ENCODE results near the gene ZBTB12. TPM values are rescaled to one million over a fixed set of nuclear protein-coding genes. Genes with fewer than 3 reads are reported as not detected.

Gene ZBTB12, protein sequence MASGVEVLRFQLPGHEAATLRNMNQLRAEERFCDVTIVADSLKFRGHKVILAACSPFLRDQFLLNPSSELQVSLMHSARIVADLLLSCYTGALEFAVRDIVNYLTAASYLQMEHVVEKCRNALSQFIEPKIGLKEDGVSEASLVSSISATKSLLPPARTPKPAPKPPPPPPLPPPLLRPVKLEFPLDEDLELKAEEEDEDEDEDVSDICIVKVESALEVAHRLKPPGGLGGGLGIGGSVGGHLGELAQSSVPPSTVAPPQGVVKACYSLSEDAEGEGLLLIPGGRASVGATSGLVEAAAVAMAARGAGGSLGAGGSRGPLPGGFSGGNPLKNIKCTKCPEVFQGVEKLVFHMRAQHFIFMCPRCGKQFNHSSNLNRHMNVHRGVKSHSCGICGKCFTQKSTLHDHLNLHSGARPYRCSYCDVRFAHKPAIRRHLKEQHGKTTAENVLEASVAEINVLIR
- 1 to 10 TPM in 4 of 5 experiments, under 1 TPM in 1; 0.77 to 4.5 (median 2.5) TPM for total RNA-seq
- under 1 TPM in 1 of 2 donors, not detected in 1; 0.09 TPM for polyA plus RNA-seq
- 1.3 reads per million, percentile 2 among the genes with 10 or more reads in this experiment for total RNA-seq

GRCh38 chr6:31901953-31902643 is at the start of gene ZBTB12:
ZBTB12 (minus strand) TSS chr6:31902086; CDS start chr6:31901305, 781 bp downstream.
- peak; percentile 76 to 90 (median 84) for DNase-seq
- H3K4me1 Mint-ChIP-seq: peaks cover 18 to 34% (median 32%) of the 10 kb centered on the region in 7 donors
- peak within 1 kb of the TSS; percentile 81 to 96 (median 88) for H3K4me3 Mint-ChIP-seq
- peak within 1 kb of the TSS; percentile 75 to 94 (median 86) for H3K27ac Mint-ChIP-seq
- intact Hi-C loops (cut with micrococcal nuclease): loop anchor here in 1 of 2 donors (1.0 kb wide), 2 partner anchors 57 to 68 kb away; partner anchors contain the start of gene SKIC2
- POLR2A ChIA-PET: interaction anchor here (0.6 to 1.7 kb wide), 11 partner anchors 12 to 1069 kb away, joined by 3 to 7 read pairs (median 4); partner anchors contain the start of genes DDX39B, DXO, GPANK1 and NELFE
- ATAC-seq: peak; percentile 76
- peaks cover 0 to 7% (median 0%) of the 10 kb centered on the region in 5 donors for H3K36me3 Mint-ChIP-seq
- Histone ChIP-seq H3K4me3 (ENCODE audit: low read length) (peak within 1 kb of the TSS; percentile 80), H3K36me3 (ENCODE audit: control insufficient read depth in 2 of 3, insufficient read depth in 3 of 3, low read length in 3 of 3) (peaks cover 0 to 6% (median 0%) of the 10 kb centered on the region in 3 experiments), H3K27ac (ENCODE audit: low read depth, low read length) (peak within 1 kb of the TSS; percentile 83), H3K4me1 (ENCODE audit: control insufficient read depth in 2 of 2, insufficient read depth in 2 of 2, low read length in 2 of 2) (peaks cover 12 to 16% of the 10 kb centered on the region in 2 donors), H3K27me3 (ENCODE audit: control insufficient read depth in 2 of 2, insufficient read depth in 2 of 2, low read length in 2 of 2) (no peaks in the 10 kb centered on the region), H3K9me3 (ENCODE audit: control insufficient read depth in 2 of 3, low read length in 3 of 3) (no peaks in the 10 kb centered on the region)
- CTCF ChIA-PET: interaction anchor here (0.6 kb wide), 2 partner anchors 40 to 353 kb away, joined by 3 read pairs; no protein-coding TSS in a partner anchor
- peaks cover 0 to 11% (median 0%) of the 10 kb centered on the region in 5 donors for H3K27me3 Mint-ChIP-seq
- peaks cover 0 to 3% (median 0%) of the 10 kb centered on the region in 11 donors for H3K9me3 Mint-ChIP-seq

- peaks cover 11 to 23% (median 17%) of the 10 kb centered on the region in 5 donors for H3K36me3 Mint-ChIP-seq
- ChIA-PET CTCF (interaction anchor here (0.6 to 0.9 kb wide), 3 partner anchors 10 to 202 kb away, joined by 3 to 7 read pairs (median 4); no protein-coding TSS in a partner anchor), POLR2A (interaction anchor here (0.7 kb wide), 2 partner anchors 9 to 59 kb away, joined by 3 to 4 read pairs; partner anchors contain the start of gene SKIC2)
- peaks cover 0 to 4% (median 0%) of the 10 kb centered on the region in 5 donors for H3K27me3 Mint-ChIP-seq
- ATAC-seq: no peak
- H3K4me3 Mint-ChIP-seq: no peak overlapping the region
- Histone ChIP-seq H3K27me3 (ENCODE audit: control insufficient read depth in 2 of 2, insufficient read depth in 2 of 2, low read length in 2 of 2) (no peaks in the 10 kb centered on the region), H3K9me3 (ENCODE audit: control insufficient read depth in 2 of 3, low read length in 3 of 3) (no peaks in the 10 kb centered on the region), H3K36me3 (ENCODE audit: control insufficient read depth in 2 of 3, insufficient read depth in 3 of 3, low read length in 3 of 3) (peaks cover 11 to 47% (median 20%) of the 10 kb centered on the region in 3 experiments), H3K4me3 (ENCODE audit: low read length) (no peak overlapping the region), H3K4me1 (ENCODE audit: control insufficient read depth in 2 of 2, insufficient read depth in 2 of 2, low read length in 2 of 2) (no peaks in the 10 kb centered on the region), H3K27ac (ENCODE audit: low read depth, low read length) (no peak overlapping the region)
- no peak for DNase-seq
- peak overlapping the region in 6 of 9 donors; percentile 1 to 74 (median 24) for H3K27ac Mint-ChIP-seq
- no peaks in the 10 kb centered on the region for H3K9me3 Mint-ChIP-seq
- peaks cover 0 to 5% (median 0%) of the 10 kb centered on the region in 7 donors for H3K4me1 Mint-ChIP-seq
- intact Hi-C loops (cut with micrococcal nuclease): no loop called here
Measured at GRCh38 chr6:31949926-31950548, 48.2 kb upstream of the ZBTB12 start.

GRCh38 chr6:31948753-31949413 is 47.0 kb upstream of the ZBTB12 start:
- no peaks in the 10 kb centered on the region for H3K4me1 ChIP-seq (ENCODE audit: control insufficient read depth in 2 of 2, insufficient read depth in 2 of 2, low read length in 2 of 2)
- H3K9me3 Mint-ChIP-seq: no peaks in the 10 kb centered on the region
- intact Hi-C loops (cut with micrococcal nuclease): no loop called here
- peak; percentile 45 for ATAC-seq
- H3K36me3 ChIP-seq (ENCODE audit: control insufficient read depth in 2 of 3, insufficient read depth in 3 of 3, low read length in 3 of 3): peaks cover 5 to 35% (median 11%) of the 10 kb centered on the region in 3 experiments
- ChIA-PET POLR2A (no interaction called here), CTCF (no interaction called here)
- peaks cover 0 to 4% (median 0%) of the 10 kb centered on the region in 5 donors for H3K27me3 Mint-ChIP-seq
- no peaks in the 10 kb centered on the region for H3K27me3 ChIP-seq (ENCODE audit: control insufficient read depth in 2 of 2, insufficient read depth in 2 of 2, low read length in 2 of 2)
- peak overlapping the region; percentile 20 for H3K27ac ChIP-seq (ENCODE audit: low read depth, low read length)
- H3K4me3 Mint-ChIP-seq: no peak overlapping the region
- peaks cover 0 to 5% (median 0%) of the 10 kb centered on the region in 7 donors for H3K4me1 Mint-ChIP-seq
- peaks cover 3 to 11% (median 9%) of the 10 kb centered on the region in 5 donors for H3K36me3 Mint-ChIP-seq
- no peak for DNase-seq
- no peaks in the 10 kb centered on the region for H3K9me3 ChIP-seq (ENCODE audit: control insufficient read depth in 2 of 3, low read length in 3 of 3)
- H3K4me3 ChIP-seq (ENCODE audit: low read length): no peak overlapping the region
- peak overlapping the region in 8 of 9 donors; percentile 4 to 74 (median 57) for H3K27ac Mint-ChIP-seq

- Mint-ChIP-seq H3K4me3 (no peak overlapping the region), H3K9me3 (no peaks in the 10 kb centered on the region), H3K4me1 (peaks cover 0 to 5% (median 0%) of the 10 kb centered on the region in 7 donors), H3K27ac (peak overlapping the region in 4 of 9 donors; percentile 36 to 83 (median 70)), H3K36me3 (peaks cover 2 to 6% (median 3%) of the 10 kb centered on the region in 5 donors), H3K27me3 (peaks cover 0 to 4% (median 0%) of the 10 kb centered on the region in 5 donors)
- no peaks in the 10 kb centered on the region for H3K4me1 ChIP-seq (ENCODE audit: control insufficient read depth in 2 of 2, insufficient read depth in 2 of 2, low read length in 2 of 2)
- intact Hi-C loops (cut with micrococcal nuclease): no loop called here
- H3K36me3 ChIP-seq (ENCODE audit: control insufficient read depth in 2 of 3, insufficient read depth in 3 of 3, low read length in 3 of 3): peaks cover 5 to 29% (median 7%) of the 10 kb centered on the region in 3 experiments
- H3K27me3 ChIP-seq (ENCODE audit: control insufficient read depth in 2 of 2, insufficient read depth in 2 of 2, low read length in 2 of 2): no peaks in the 10 kb centered on the region
- no peak overlapping the region for H3K27ac ChIP-seq (ENCODE audit: low read depth, low read length)
- no peak for ATAC-seq
- DNase-seq: no peak
- ChIA-PET CTCF (interaction anchor here (0.6 kb wide), 1 partner anchor 268 kb away, joined by 4 read pairs; no protein-coding TSS in a partner anchor), POLR2A (no interaction called here)
- no peaks in the 10 kb centered on the region for H3K9me3 ChIP-seq (ENCODE audit: control insufficient read depth in 2 of 3, low read length in 3 of 3)
- H3K4me3 ChIP-seq (ENCODE audit: low read length): no peak overlapping the region
Measured at GRCh38 chr6:31948306-31948705, 46.4 kb upstream of the ZBTB12 start.

DNA sequence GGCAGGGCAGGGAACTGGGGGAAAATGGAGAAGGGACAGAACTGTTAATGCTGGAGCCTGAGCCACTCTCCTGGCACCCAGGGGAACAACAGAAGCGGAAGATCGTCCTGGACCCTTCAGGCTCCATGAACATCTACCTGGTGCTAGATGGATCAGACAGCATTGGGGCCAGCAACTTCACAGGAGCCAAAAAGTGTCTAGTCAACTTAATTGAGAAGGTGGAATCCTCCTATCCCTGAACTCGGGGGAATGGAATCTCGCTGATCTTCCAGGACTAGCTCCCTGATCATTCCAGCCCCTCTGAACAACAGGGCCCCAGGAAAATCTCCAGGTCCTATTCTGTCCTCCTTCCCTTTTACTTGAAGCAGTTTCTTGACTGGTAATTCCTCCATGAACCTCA is 46.0 kb upstream of the ZBTB12 start:
- H3K27ac Mint-ChIP-seq: peak overlapping the region in 3 of 9 donors; percentile 51 to 80 (median 51)
- H3K27me3 Mint-ChIP-seq: peaks cover 0 to 4% (median 0%) of the 10 kb centered on the region in 5 donors
- H3K27ac ChIP-seq (ENCODE audit: low read depth, low read length): no peak overlapping the region
- H3K4me1 Mint-ChIP-seq: peaks cover 0 to 4% (median 0%) of the 10 kb centered on the region in 7 donors
- ChIA-PET POLR2A (no interaction called here), CTCF (interaction anchor here (0.6 kb wide), 1 partner anchor 268 kb away, joined by 4 read pairs; no protein-coding TSS in a partner anchor)
- no peaks in the 10 kb centered on the region for H3K4me1 ChIP-seq (ENCODE audit: control insufficient read depth in 2 of 2, insufficient read depth in 2 of 2, low read length in 2 of 2)
- peaks cover 3 to 25% (median 5%) of the 10 kb centered on the region in 3 experiments for H3K36me3 ChIP-seq (ENCODE audit: control insufficient read depth in 2 of 3, insufficient read depth in 3 of 3, low read length in 3 of 3)
- no peaks in the 10 kb centered on the region for H3K27me3 ChIP-seq (ENCODE audit: control insufficient read depth in 2 of 2, insufficient read depth in 2 of 2, low read length in 2 of 2)
- no peak overlapping the region for H3K4me3 Mint-ChIP-seq
- no peaks in the 10 kb centered on the region for H3K9me3 ChIP-seq (ENCODE audit: control insufficient read depth in 2 of 3, low read length in 3 of 3)
- intact Hi-C loops (cut with micrococcal nuclease): no loop called here
- H3K36me3 Mint-ChIP-seq: peaks cover 0 to 1% (median 0%) of the 10 kb centered on the region in 5 donors
- DNase-seq: no peak
- H3K4me3 ChIP-seq (ENCODE audit: low read length): no peak overlapping the region
- H3K9me3 Mint-ChIP-seq: no peaks in the 10 kb centered on the region
- no peak for ATAC-seq

Data from naive thymus-derived CD4-positive, alpha-beta T cell (primary cell).